HCT116 (cell line): ENCODE data around the gene ACADS. TPM values are rescaled to one million over a fixed set of nuclear protein-coding genes. Genes with fewer than 3 reads are reported as not detected.

Source experiments
- ATAC-seq: fragments of 200-7000 bp; cut with Tn5 transposase; 2 replicates; pipeline ENCODE4 v1.9.1; 2020; ENCODE audit warnings: mild to moderate bottlenecking, moderate library complexity
- BruUV-seq: library from RNA; stranded (reverse); fragments of 400-500 nt; replicated peaks from 2 replicates; lab custom pipeline; 2021; lab: Mats Ljungman, UMichigan
- CTCF ChIA-PET: fragments of 300-600 bp; sonication (Branson Sonifier 250); formaldehyde crosslinking; loops from one replicate; lab custom pipeline; 2021; ENCODE audit warnings: antibody characterized with exemption; lab: Charles Lee
- POLR2A ChIA-PET: fragments of 300-600, 350-600 bp; sonication (Branson Sonifier 250); formaldehyde crosslinking; loops from one replicate; lab custom pipeline; 2021; ENCODE audit warnings: antibody characterized with exemption; lab: Charles Lee
- RAD21 ChIA-PET, 2 experiments: fragments of 300-600 bp; sonication (Branson Sonifier 250); formaldehyde crosslinking; loops; one replicate each; lab custom pipeline; 2023; ENCODE audit warnings: low total read pairs in 2 of 2; ENCODE audit not compliant: uncharacterized antibody in 2 of 2, unreplicated experiment in 2 of 2, low non-redundant PET in 1 of 2; lab: Charles Lee
- DNase-seq: peaks from one replicate; pipeline ENCODE4 v3.0.0-alpha.2; 2010; ENCODE audit warnings: low read depth, low spot score
- H2AFZ ChIP-seq: fragments of 200-600 bp; shearing (Covaris generic), sonication (generic); 2 replicates; pipeline ENCODE4 v1.6.1; 2017; ENCODE audit warnings: low read depth, mixed run types, mixed read lengths, antibody characterized with exemption, low read length; ENCODE audit not compliant: poor library complexity, severe bottlenecking
- H3K27ac ChIP-seq: 2 replicates; pipeline ENCODE4 v1.5.1; 2012; ENCODE audit warnings: low read depth, low read length
- H3K27me3 ChIP-seq: fragments of 200-600 bp; sonication (generic); 2 replicates; pipeline ENCODE4 v1.6.1; 2016; ENCODE audit warnings: mixed run types, low read length, mixed read lengths; ENCODE audit not compliant: insufficient read depth
- H3K36me3 ChIP-seq, 2 experiments: fragments of 200-500 bp in 1 of 2; fragments of 200-600 bp in 1 of 2; sonication (Bioruptor generic) in 1 of 2; sonication (generic) in 1 of 2; 2 replicates each; pipeline versions ENCODE4 v1.5.1 to v1.6.1; 2014 to 2016; ENCODE audit warnings: low read length in 2 of 2, inconsistent platforms in 1 of 2, mixed read lengths in 1 of 2, mixed run types in 1 of 2; ENCODE audit not compliant: insufficient read depth in 2 of 2, control insufficient read depth in 1 of 2
- H3K4me1 ChIP-seq, 2 experiments: fragments of 200-600 bp in 1 of 2; sonication (generic) in 1 of 2; 2 replicates each; pipeline versions ENCODE4 v1.5.1 to v1.6.1; 2012 to 2017; ENCODE audit warnings: low read length in 2 of 2, inconsistent platforms in 1 of 2, mild to moderate bottlenecking in 1 of 2, mixed read lengths in 1 of 2, mixed run types in 1 of 2, moderate library complexity in 1 of 2; ENCODE audit not compliant: insufficient read depth in 2 of 2, control insufficient read depth in 1 of 2
- H3K4me2 ChIP-seq: fragments of 200-600 bp; sonication (generic); 2 replicates; pipeline ENCODE4 v1.6.1; 2017; ENCODE audit warnings: mixed run types, low read length, mixed read lengths
- H3K4me3 ChIP-seq, 2 experiments: fragments of 200-600 bp in 1 of 2; sonication (generic) in 1 of 2; replicated peaks in 1 of 2; 2 replicates each; pipeline ENCODE4 v1.5.1; 2011 to 2016; ENCODE audit warnings: low read length in 2 of 2, control low read depth in 1 of 2, low read depth in 1 of 2, mild to moderate bottlenecking in 1 of 2, mixed read lengths in 1 of 2, mixed run types in 1 of 2
- H3K79me2 ChIP-seq: fragments of 200-600 bp; sonication (generic); 2 replicates; pipeline ENCODE4 v1.6.1; 2017; ENCODE audit warnings: mild to moderate bottlenecking, mixed run types, low read length, moderate library complexity, mixed read lengths; ENCODE audit not compliant: insufficient read depth
- H3K9ac ChIP-seq: fragments of 200-600 bp; sonication (generic); 2 replicates; pipeline ENCODE4 v1.6.1; 2016; ENCODE audit warnings: low read length, mixed read lengths
- H3K9me2 ChIP-seq: fragments of 200-600 bp; sonication (generic), shearing (Covaris generic); 2 replicates; pipeline ENCODE4 v1.6.1; 2017; ENCODE audit warnings: mixed run types, mild to moderate bottlenecking, moderate library complexity; ENCODE audit not compliant: insufficient read depth
- H3K9me3 ChIP-seq, 2 experiments: fragments of 200-500 bp in 1 of 2; fragments of 200-600 bp in 1 of 2; sonication (Bioruptor generic) in 1 of 2; sonication (generic) in 1 of 2; 2 replicates each; pipeline ENCODE4 v1.6.1; 2014 to 2017; ENCODE audit warnings: low read length in 2 of 2, mixed read lengths in 2 of 2, inconsistent platforms in 1 of 2, low read depth in 1 of 2, mild to moderate bottlenecking in 1 of 2, mixed run types in 1 of 2, moderate library complexity in 1 of 2; ENCODE audit not compliant: control insufficient read depth in 1 of 2, insufficient read depth in 1 of 2
- H4K20me1 ChIP-seq: fragments of 200-600 bp; sonication (generic), shearing (Covaris generic); 2 replicates; pipeline ENCODE4 v1.6.1; 2017; ENCODE audit warnings: mixed run types, mild to moderate bottlenecking, moderate library complexity; ENCODE audit not compliant: insufficient read depth
- CBX3 ChIP-seq: IDR thresholded peaks from 2 replicates; pipeline ENCODE4 v1.6.1; 2012; ENCODE audit warnings: low read depth
- CEBPB ChIP-seq: IDR thresholded peaks from 2 replicates; pipeline ENCODE4 v1.6.1; 2012; ENCODE audit warnings: low read depth
- EGR1 ChIP-seq: IDR thresholded peaks from 2 replicates; pipeline ENCODE4 v1.6.1; 2012; ENCODE audit warnings: low read depth
- FOSL1 ChIP-seq: IDR thresholded peaks from 2 replicates; pipeline ENCODE4 v1.6.1; 2012; ENCODE audit warnings: low read depth
- POLR2A ChIP-seq: IDR thresholded peaks from 2 replicates; pipeline ENCODE4 v1.7.0; 2011; ENCODE audit warnings: borderline replicate concordance; ENCODE audit not compliant: insufficient read depth, insufficient read length; ENCODE audit errors: extremely low read depth
- RAD21 ChIP-seq: IDR thresholded peaks from 2 replicates; pipeline ENCODE4 v1.6.1; 2012; ENCODE audit warnings: low read depth, mild to moderate bottlenecking
- SP1 ChIP-seq: IDR thresholded peaks from 2 replicates; pipeline ENCODE4 v1.6.1; 2012; ENCODE audit warnings: low read depth
- SRF ChIP-seq: IDR thresholded peaks from 2 replicates; pipeline ENCODE4 v1.6.1; 2012; ENCODE audit warnings: low read depth
- TCF7L2 ChIP-seq: IDR thresholded peaks from 2 replicates; pipeline ENCODE4 v1.7.0; 2011; ENCODE audit warnings: borderline replicate concordance, inconsistent platforms; ENCODE audit not compliant: insufficient read depth, insufficient read length; ENCODE audit errors: extremely low read depth
- YY1 ChIP-seq: IDR thresholded peaks from 2 replicates; pipeline ENCODE4 v1.6.1; 2011; ENCODE audit warnings: low read length, low read depth, moderate library complexity, mild to moderate bottlenecking; ENCODE audit not compliant: insufficient replicate concordance; ENCODE audit errors: extremely low read depth
- ZBTB33 ChIP-seq: IDR thresholded peaks from 2 replicates; pipeline ENCODE4 v1.6.1; 2011; ENCODE audit warnings: mild to moderate bottlenecking, low read length, moderate library complexity; ENCODE audit not compliant: insufficient replicate concordance; ENCODE audit errors: extremely low read depth
- ZFX ChIP-seq: fragments of 450-650 bp; IDR thresholded peaks from 2 replicates; pipeline ENCODE4 v1.6.1; 2017
- ZNF274 ChIP-seq: fragments of 200-500 bp; sonication (Bioruptor generic); IDR thresholded peaks from 2 replicates; pipeline ENCODE4 v1.6.1; 2014; ENCODE audit warnings: mild to moderate bottlenecking, low read depth, low read length, inconsistent platforms
- intact Hi-C: fragments of 100-400 bp; cut with micrococcal nuclease; formaldehyde crosslinking; loops from 2 replicates; pipeline ENCODE4 v1.10.0; 2022
- total RNA-seq: library from RNA; stranded (reverse); gene quantifications from one replicate; pipeline ENCODE4 v1.2.1, GENCODE V29; 2021; ENCODE audit not compliant: unreplicated experiment

ACADS gene
- total RNA-seq, 1 experiment from 2014 or later = 21.4 TPM

- H2AFZ ChIP-seq = no peak overlapping the region
- H3K79me2 ChIP-seq = peaks cover 71% of the 10 kb centered on the region
- H3K9ac ChIP-seq = no peak overlapping the region
- H3K4me1 ChIP-seq = peaks cover 22 to 26% of the 10 kb centered on the region in 2 experiments
- ChIA-PET CTCF (no interaction called here), RAD21 (no interaction called here), POLR2A (interaction anchor here (1.6 kb wide), 1 partner anchor 9 kb away, joined by 3 read pairs; no protein-coding TSS in a partner anchor)
- DNase-seq (no peak), ATAC-seq (no peak)
- peaks cover 4% of the 10 kb centered on the region; the same call in 1 of the 2 replicates for H4K20me1 ChIP-seq
- intact Hi-C loops = no loop called here
- H3K4me2 ChIP-seq = peak overlapping the region; percentile 94
- no peaks in the 10 kb centered on the region for H3K27me3 ChIP-seq
- no peaks in the 10 kb centered on the region for H3K9me2 ChIP-seq
- 0 out of 4 replicates have a peak overlapping the region, but pooled peaks of 1 of the 2 experiments have one; percentile 4 for H3K4me3 ChIP-seq
- no peak overlapping the region for H3K27ac ChIP-seq
- peaks cover 10 to 22% of the 10 kb centered on the region in 2 experiments; a peak in 2 of 4 replicates for H3K36me3 ChIP-seq
- no TSS peak for BruUV-seq
- TF ChIP-seq YY1 = no peak
- no peak for TF ChIP-seq CBX3
- TF ChIP-seq ZBTB33 = no peak
- no peaks in the 10 kb centered on the region for H3K9me3 ChIP-seq
These were observed 36.1 kb upstream of the ACADS start for GRCh38 chr12:120689397-120690082.

GRCh38 chr12:120690083-120690450, 35.6 kb upstream of the ACADS start:
- Histone ChIP-seq H3K9me2 (no peaks in the 10 kb centered on the region), H4K20me1 (peaks cover 4% of the 10 kb centered on the region; the same call in 1 of the 2 replicates), H2AFZ (no peak overlapping the region), H3K4me3 (no peak overlapping the region), H3K4me2 (no peak overlapping the region), H3K27ac (no peak overlapping the region), H3K36me3 (peaks cover 15 to 27% of the 10 kb centered on the region in 2 experiments), H3K79me2 (peaks cover 71% of the 10 kb centered on the region), H3K9me3 (no peaks in the 10 kb centered on the region), H3K27me3 (no peaks in the 10 kb centered on the region), H3K4me1 (peaks cover 22 to 26% of the 10 kb centered on the region in 2 experiments), H3K9ac (no peak overlapping the region)
- POLR2A ChIA-PET = no interaction called here
- BruUV-seq = no TSS peak
- RAD21 ChIA-PET = no interaction called here
- CTCF ChIA-PET = no interaction called here
- no peak for DNase-seq
- ATAC-seq = no peak
- intact Hi-C loops = no loop called here
- TF ChIP-seq TCF7L2 (no peak), RAD21 (no peak), POLR2A (no peak), FOSL1 (no peak), ZNF274 (no peak), SP1 (no peak), ZFX (no peak), YY1 (no peak), EGR1 (no peak), SRF (no peak), ZBTB33 (no peak), CEBPB (no peak)
